Stimulated activated CD4-positive, alpha-beta T cell treated with anti-CD3 and anti-CD28 coated beads, Interleukin-2, amount 100 ng/mL, for 48 hours (primary cell): ENCODE results near the gene OSBPL5.

Experiments used
- DNase-seq, 2 donors: peaks; one replicate each; pipeline ENCODE4 v3.0.0-alpha.2; 2020

Gene OSBPL5

GRCh38 chr11:3148990-3149851 lies 15.9 kb downstream of the OSBPL5 start:
- no peak for DNase-seq

- no peak for DNase-seq
These were observed 16.7 kb downstream of the OSBPL5 start for GRCh38 chr11:3148255-3148989.

- DNase-seq = no peak
These were observed 17.5 kb downstream of the OSBPL5 start for GRCh38 chr11:3147626-3148025.

- no peak for DNase-seq
These were observed 17.9 kb downstream of the OSBPL5 start for GRCh38 chr11:3147257-3147619.

- no peak for DNase-seq
These were observed 18.4 kb downstream of the OSBPL5 start for GRCh38 chr11:3146612-3147256.

- DNase-seq = no peak
These were observed 19.9 kb downstream of the OSBPL5 start for GRCh38 chr11:3145206-3145520.

GRCh38 chr11:3144296-3145205 lies 20.6 kb downstream of the OSBPL5 start:
- DNase-seq = no peak

- DNase-seq = no peak
These were observed 21.8 kb downstream of the OSBPL5 start for GRCh38 chr11:3143136-3143880.

GRCh38 chr11:3140291-3140603 lies 24.9 kb downstream of the OSBPL5 start:
- no peak for DNase-seq

- no peak for DNase-seq
These were observed 25.4 kb downstream of the OSBPL5 start for GRCh38 chr11:3139481-3140290.

- DNase-seq = no peak
These were observed 26.0 kb downstream of the OSBPL5 start for GRCh38 chr11:3139086-3139440.

GRCh38 chr11:3138178-3139085 lies 26.7 kb downstream of the OSBPL5 start:
- no peak for DNase-seq

- no peak for DNase-seq
These were observed 27.5 kb downstream of the OSBPL5 start for GRCh38 chr11:3137486-3138177.

GRCh38 chr11:3136546-3137455 lies 28.3 kb downstream of the OSBPL5 start:
- no peak for DNase-seq

- no peak for DNase-seq
These were observed 29.3 kb downstream of the OSBPL5 start for GRCh38 chr11:3135481-3136440.

GRCh38 chr11:3134651-3135480 lies 30.2 kb downstream of the OSBPL5 start:
- no peak for DNase-seq
